ENCODE data around the gene CD200.

Gene CD200

DNA sequence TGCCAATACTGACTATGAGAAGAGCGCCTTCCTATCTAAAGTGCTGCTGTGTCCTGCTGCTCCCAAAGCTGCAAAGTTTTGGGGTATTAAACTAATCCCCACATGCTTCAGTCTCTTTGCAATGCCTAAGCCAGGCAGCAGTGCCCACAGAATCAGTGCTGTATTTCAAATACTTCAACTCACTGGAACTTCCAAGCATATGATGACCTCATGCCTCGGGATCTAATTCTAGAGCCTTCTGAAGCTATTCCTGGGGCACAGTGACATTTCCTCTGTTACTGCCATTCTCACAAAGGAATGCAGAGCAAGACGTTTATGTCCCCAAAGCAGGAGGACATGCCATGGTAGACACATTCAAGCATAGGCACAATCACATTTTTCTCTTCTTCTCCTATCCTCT lies 78.5 kb downstream of the CD200 start:
- CTCF ChIA-PET, result no interaction called here
- no peak for DNase-seq (ENCODE audit: low spot score)
- POLR2A ChIA-PET (ENCODE audit: low non-redundant PET), result no interaction called here

More for the DNA sequence above, 78.5 kb downstream of the CD200 start:
- H3K27ac ChIP-seq, result no peak overlapping the region
- TF ChIP-seq CTCF (conservative IDR thresholded peaks at IDR 0.05; ENCODE audit: low read depth), result no peak

All from RWPE1 (cell line).